BLaER1 treated with 17β-estradiol and CSF1 and Interleukin-3, amounts not matched to agents 10 nM and 100 nM (cell line): Measurements from ENCODE around the gene ITGAL.

Experiments used
- H3K27ac ChIP-seq, 11 experiments: shearing (Covaris generic); formaldehyde crosslinking; 2 replicates each; pipeline ENCODE4 v1.8.1; 2022
- H3K27me3 ChIP-seq, 11 experiments: shearing (Covaris generic); formaldehyde crosslinking; 2 replicates each; pipeline ENCODE4 v1.8.1; 2022
- H3K36me3 ChIP-seq, 11 experiments: shearing (Covaris generic); formaldehyde crosslinking; 2 replicates each; pipeline ENCODE4 v1.8.1; 2022
- H3K4me1 ChIP-seq, 10 experiments: shearing (Covaris generic); formaldehyde crosslinking; 2 replicates each; pipeline ENCODE4 v1.8.1; 2022
- H3K4me2 ChIP-seq, 11 experiments: shearing (Covaris generic); formaldehyde crosslinking; 2 replicates each; pipeline ENCODE4 v1.8.1; 2022
- H3K4me3 ChIP-seq, 10 experiments: shearing (Covaris generic); formaldehyde crosslinking; 2 replicates each; pipeline ENCODE4 v1.8.1; 2022
- H3K9ac ChIP-seq, 11 experiments: shearing (Covaris generic); formaldehyde crosslinking; 2 replicates each; pipeline ENCODE4 v1.8.1; 2022
- H3K9me3 ChIP-seq, 11 experiments: shearing (Covaris generic); formaldehyde crosslinking; replicated peaks in 1 of 11; 2 replicates each; pipeline ENCODE4 v1.8.1; 2022
- H4K20me1 ChIP-seq, 11 experiments: shearing (Covaris generic); formaldehyde crosslinking; 2 replicates each; pipeline ENCODE4 v1.8.1; 2022
- Cebpa-rat ChIP-seq, 11 experiments: shearing (Covaris generic); IDR thresholded peaks; 2 replicates each; pipeline ENCODE4 v1.8.1; 2022

ITGAL gene

DNA sequence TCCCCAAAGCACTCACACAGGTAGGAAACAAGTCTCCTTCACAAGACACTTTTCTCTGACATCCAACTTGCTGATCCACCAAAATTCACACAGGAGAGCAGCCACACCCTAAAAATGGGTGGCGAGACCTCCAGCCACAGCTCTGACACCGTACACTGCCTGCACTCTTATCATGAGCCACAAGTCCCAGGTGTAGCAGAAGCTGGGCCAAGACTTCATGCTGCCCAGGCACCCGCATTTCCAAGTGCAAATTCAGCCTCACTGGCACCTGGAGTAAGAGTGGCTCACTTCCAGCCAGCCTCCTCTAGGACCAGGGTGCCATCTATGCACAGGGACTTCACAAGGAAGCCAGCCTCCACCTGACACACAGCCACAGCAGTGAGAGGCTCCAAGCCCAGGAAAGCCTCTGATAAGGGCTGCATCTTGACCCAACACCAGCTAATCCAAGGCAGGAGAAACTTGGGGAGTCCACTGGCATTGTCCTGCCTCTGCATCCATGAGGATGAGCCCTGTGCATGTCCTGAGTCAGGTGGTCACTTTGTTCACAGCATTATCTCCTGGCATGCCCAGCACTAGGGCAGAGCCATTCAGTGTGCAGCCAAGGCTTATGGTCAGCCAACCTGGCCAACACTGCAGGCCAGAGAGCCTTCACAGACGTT lies 56.4 kb downstream of the ITGAL start:
- peaks cover 51 to 83% (median 69%) of the 10 kb centered on the region in 10 experiments for H3K4me1 ChIP-seq
- peaks cover 0 to 16% (median 0%) of the 10 kb centered on the region in 11 experiments; a peak in 5 of 22 replicates for H4K20me1 ChIP-seq
- peaks cover 33 to 46% (median 39%) of the 10 kb centered on the region in 11 experiments for H3K36me3 ChIP-seq
- H3K27ac ChIP-seq: peak overlapping the region in 9 of 11 experiments; percentile 48 to 99 (median 98); a peak in 13 of 22 replicates
- no peaks in the 10 kb centered on the region for H3K9me3 ChIP-seq
- H3K4me2 ChIP-seq: peak overlapping the region; percentile 80 to 97 (median 89); a peak in 21 of 22 replicates
- H3K27me3 ChIP-seq: no peaks in the 10 kb centered on the region
- no peak overlapping the region for H3K4me3 ChIP-seq
- TF ChIP-seq Cebpa-rat (IDR thresholded peaks at IDR 0.05): no peak
- H3K9ac ChIP-seq: peak overlapping the region in 6 of 11 experiments; percentile 62 to 99 (median 97); a peak in 6 of 22 replicates

DNA sequence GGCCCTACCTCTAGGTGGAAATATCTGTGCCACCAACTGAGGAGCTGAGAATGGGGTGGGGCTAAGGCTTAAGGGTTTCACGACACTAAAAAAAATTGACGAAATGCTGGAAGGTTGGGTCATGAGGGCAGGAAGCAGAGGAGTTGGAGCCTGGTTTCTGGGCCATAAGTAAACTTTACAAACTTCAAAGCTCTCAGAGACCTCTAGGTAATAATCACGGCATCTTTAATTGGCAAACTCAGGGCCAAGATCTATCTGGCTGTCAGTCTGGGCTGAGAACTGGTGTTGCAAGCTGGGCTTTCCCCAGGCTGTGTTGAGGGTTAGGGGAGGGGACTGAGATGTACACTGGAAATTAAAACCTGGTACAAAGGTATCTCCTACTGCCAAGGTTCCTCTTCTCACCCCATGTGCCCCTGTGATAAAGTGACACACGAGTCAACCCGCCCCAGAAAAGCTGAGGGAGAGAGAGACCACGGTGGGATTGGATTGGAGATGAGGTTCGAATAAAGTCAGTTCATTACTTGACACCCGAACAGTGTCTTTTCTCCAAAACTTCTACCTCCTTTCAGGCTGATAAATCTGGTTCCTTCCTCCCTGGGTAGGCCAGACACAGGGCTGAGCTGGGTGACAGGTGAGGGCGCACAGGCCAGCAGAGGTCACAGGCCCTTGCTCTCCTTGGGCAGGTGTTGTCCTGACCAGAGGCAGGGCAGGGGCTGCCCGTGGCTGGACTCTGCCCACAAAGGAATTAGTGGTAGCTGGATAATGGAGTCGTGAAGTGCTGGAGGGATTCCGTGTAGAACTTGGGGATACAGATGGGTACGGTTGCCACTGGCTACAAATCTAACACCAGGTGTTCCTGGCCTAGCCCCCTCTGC lies 57.9 kb downstream of the ITGAL start:
- Histone ChIP-seq H4K20me1 (peaks cover 0 to 2% (median 0%) of the 10 kb centered on the region in 11 experiments; a peak in 3 of 22 replicates), H3K9me3 (no peaks in the 10 kb centered on the region), H3K9ac (peak overlapping the region in 6 of 11 experiments; percentile 0 to 38 (median 21); a peak in 5 of 22 replicates), H3K27ac (0 out of 22 replicates have a peak overlapping the region, but pooled peaks of 1 of the 11 experiments have one; percentile 2), H3K36me3 (peaks cover 20 to 33% (median 27%) of the 10 kb centered on the region in 11 experiments), H3K4me2 (peak overlapping the region in 4 of 11 experiments; percentile 5 to 96 (median 92); a peak in 6 of 22 replicates), H3K4me1 (peaks cover 43 to 71% (median 58%) of the 10 kb centered on the region in 10 experiments), H3K27me3 (no peaks in the 10 kb centered on the region), H3K4me3 (no peak overlapping the region)
- TF ChIP-seq Cebpa-rat (IDR thresholded peaks at IDR 0.05): no peak

DNA sequence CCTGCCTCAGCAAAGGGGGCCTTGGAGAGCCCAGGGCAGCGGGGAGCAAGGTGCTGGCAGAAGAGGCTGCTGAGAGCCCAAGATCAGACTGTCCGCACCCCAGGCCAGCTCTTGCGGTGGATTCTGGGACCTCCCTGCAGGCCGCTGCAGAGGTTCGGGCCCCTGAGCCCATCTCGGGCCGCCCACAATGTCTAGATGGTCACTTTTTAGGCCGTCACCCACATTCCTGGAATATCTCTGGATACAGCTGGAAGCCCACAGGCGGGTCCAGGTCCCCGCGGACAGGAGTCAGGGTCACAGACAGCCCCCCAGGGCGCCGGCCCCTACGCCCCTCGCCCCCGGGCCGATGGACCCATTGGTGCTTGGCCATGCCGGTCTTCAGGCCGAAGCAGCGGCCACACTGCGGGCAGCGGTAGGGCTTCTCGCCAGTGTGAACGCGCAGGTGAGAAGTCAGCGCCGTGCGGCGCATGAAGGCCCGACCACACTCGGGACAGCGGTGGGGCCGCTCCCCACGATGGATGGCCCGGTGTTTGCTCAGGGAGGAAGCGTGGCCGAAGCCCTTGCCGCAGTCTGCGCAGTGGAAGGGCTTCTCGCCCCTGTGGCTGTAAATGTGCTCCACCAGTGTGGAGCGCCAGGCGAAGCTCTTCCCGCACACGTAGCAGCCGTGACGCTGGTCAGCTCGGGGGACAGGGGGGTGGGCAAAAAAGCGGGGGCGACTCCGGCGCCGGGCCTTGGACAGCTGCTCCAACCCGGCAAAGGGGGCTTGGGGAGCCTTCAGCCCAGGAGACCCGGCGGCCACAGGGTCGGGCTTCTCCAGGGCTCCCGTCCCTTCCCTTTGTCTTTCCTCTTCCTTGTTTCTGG lies 60.0 kb downstream of the ITGAL start:
- TF ChIP-seq Cebpa-rat (IDR thresholded peaks at IDR 0.05): no peak
- Histone ChIP-seq H3K9me3 (no peaks in the 10 kb centered on the region), H3K36me3 (peaks cover 20 to 30% (median 27%) of the 10 kb centered on the region in 11 experiments), H3K9ac (peak overlapping the region in 5 of 11 experiments; percentile 3 to 97 (median 20); a peak in 5 of 22 replicates), H3K27me3 (no peaks in the 10 kb centered on the region), H3K4me1 (peaks cover 51 to 81% (median 68%) of the 10 kb centered on the region in 10 experiments), H3K27ac (peak overlapping the region in 1 of 11 experiments; percentile 23; a peak in 1 of 22 replicates), H3K4me2 (peak overlapping the region in 9 of 11 experiments; percentile 83 to 96 (median 93); a peak in 11 of 22 replicates), H3K4me3 (no peak overlapping the region), H4K20me1 (no peaks in the 10 kb centered on the region)

DNA sequence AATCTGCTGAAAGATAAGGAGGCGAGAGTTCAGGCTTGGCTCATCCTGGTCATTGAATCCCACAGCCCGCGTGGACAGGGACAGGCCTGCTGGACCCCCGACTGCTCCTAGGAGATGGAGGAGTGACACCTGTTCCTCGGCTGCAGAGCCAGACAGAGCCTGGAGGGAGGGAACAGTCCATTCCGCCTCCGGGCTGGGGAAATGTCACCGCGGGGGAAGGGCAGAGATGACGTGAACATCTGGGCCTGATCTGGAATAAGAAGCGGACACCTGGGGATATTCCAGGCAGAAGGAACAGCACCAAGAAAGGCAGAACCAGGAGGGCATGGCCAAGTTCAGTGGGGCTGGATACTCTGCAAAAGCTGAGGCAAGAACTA lies 60.6 kb downstream of the ITGAL start:
- H3K4me1 ChIP-seq: peaks cover 45 to 75% (median 61%) of the 10 kb centered on the region in 10 experiments
- H3K9me3 ChIP-seq: no peaks in the 10 kb centered on the region
- no peak for TF ChIP-seq Cebpa-rat (IDR thresholded peaks at IDR 0.05)
- H4K20me1 ChIP-seq: no peaks in the 10 kb centered on the region
- H3K27ac ChIP-seq: peak overlapping the region in 1 of 11 experiments; percentile 23; a peak in 2 of 22 replicates
- H3K4me3 ChIP-seq: peak overlapping the region in 6 of 10 experiments; percentile 65 to 89 (median 77); a peak in 7 of 20 replicates
- peak overlapping the region in 6 of 11 experiments; percentile 8 to 97 (median 92); a peak in 10 of 22 replicates for H3K9ac ChIP-seq
- H3K27me3 ChIP-seq: no peaks in the 10 kb centered on the region
- H3K36me3 ChIP-seq: peaks cover 20 to 30% (median 27%) of the 10 kb centered on the region in 11 experiments
- peak overlapping the region; percentile 83 to 97 (median 93); a peak in 20 of 22 replicates for H3K4me2 ChIP-seq

DNA sequence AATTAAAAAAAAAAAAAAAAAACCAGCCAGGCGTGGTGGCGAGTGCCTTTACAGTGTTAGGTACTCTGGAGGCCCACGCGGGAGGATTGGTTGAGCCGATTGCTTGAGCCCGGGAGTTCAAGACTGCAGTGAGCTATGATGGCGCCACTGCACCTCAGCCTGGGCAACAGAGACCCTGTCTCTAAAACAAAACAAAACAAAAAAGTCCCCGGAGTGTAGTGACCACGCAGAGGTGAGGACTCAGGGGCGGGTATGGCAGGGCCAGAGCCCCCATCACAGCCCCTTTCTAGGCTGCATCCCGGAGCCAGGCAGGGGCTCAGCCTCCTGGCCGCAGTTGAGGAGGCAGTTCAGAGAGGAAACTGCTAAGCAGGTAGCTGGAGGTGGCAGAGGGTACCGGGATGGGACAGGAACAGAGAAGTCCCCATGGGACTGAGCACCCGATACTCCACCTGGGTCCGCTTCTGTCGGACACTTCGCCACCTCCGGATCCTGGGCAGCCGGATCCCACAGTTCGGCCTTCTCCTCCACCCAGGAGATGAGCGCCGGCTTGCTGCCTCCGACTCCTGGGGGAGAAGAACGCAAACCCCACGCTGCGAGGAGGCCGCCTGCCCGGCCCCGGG lies 61.3 kb downstream of the ITGAL start:
- H3K4me1 ChIP-seq: peaks cover 37 to 68% (median 55%) of the 10 kb centered on the region in 10 experiments
- H3K4me2 ChIP-seq: peak overlapping the region; percentile 83 to 97 (median 93)
- TF ChIP-seq Cebpa-rat (IDR thresholded peaks at IDR 0.05): no peak

DNA sequence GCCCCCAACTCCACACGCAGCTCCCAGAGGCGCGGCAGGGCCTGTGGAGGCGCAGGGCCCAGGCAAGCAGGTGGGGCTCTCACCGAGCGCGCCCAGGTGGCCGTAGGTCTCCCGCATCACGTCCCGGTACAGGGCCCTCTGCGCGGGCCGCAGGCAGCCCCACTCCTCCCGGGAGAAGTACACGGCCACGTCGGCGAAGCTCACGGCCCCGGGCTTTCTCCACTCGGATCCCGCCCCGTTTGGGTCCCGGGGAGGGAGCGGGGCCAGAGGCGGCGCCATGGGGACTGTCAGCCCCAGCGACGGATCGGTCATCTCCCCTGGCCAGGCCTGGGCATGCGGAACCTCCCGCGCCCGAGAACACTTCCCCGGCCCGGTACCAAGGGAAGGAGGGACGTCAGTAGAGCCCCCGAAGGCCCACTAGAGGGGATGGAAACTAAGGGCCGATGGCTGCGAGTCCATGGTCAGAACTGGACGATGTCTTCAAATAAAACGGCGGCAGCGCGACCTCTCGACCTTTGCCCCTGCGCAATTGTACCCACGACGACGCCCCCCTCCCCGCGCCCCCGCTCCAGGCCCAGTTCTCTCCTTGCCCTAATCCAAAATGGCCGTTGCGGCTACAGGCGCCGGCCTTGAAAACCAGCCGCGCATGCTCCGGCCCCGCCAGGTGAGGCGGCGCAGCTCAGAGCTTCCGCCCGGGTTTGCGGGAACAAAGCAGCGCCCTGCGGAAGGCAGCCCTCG lies 62.0 kb downstream of the ITGAL start, which contains the start of gene ZNF747:
ZNF747 (minus strand) TSS at position 491 of the 738 bp plus-strand sequence; CDS start at position 312, 179 bp downstream.
- Histone ChIP-seq H3K9me3 (no peaks in the 10 kb centered on the region), H3K27ac (peak within 1 kb of the TSS; percentile 88 to 97 (median 93)), H3K4me3 (peak within 1 kb of the TSS; percentile 65 to 89 (median 75)), H3K4me1 (peaks cover 31 to 61% (median 53%) of the 10 kb centered on the region in 10 experiments), H3K36me3 (peaks cover 20 to 34% (median 27%) of the 10 kb centered on the region in 11 experiments), H3K4me2 (peak within 1 kb of the TSS; percentile 83 to 97 (median 93)), H3K27me3 (no peaks in the 10 kb centered on the region), H4K20me1 (no peaks in the 10 kb centered on the region), H3K9ac (peak within 1 kb of the TSS; percentile 84 to 97 (median 92))
- TF ChIP-seq Cebpa-rat (IDR thresholded peaks at IDR 0.05): no peak

More for the DNA sequence above, 61.3 kb downstream of the ITGAL start:
- no peaks in the 10 kb centered on the region for H3K9me3 ChIP-seq
- peak overlapping the region; percentile 88 to 97 (median 93) for H3K27ac ChIP-seq
- H3K27me3 ChIP-seq: no peaks in the 10 kb centered on the region
- H4K20me1 ChIP-seq: no peaks in the 10 kb centered on the region
- peak overlapping the region; percentile 65 to 89 (median 75) for H3K4me3 ChIP-seq
- peaks cover 20 to 30% (median 27%) of the 10 kb centered on the region in 11 experiments for H3K36me3 ChIP-seq
- H3K9ac ChIP-seq: peak overlapping the region; percentile 84 to 97 (median 92)

DNA sequence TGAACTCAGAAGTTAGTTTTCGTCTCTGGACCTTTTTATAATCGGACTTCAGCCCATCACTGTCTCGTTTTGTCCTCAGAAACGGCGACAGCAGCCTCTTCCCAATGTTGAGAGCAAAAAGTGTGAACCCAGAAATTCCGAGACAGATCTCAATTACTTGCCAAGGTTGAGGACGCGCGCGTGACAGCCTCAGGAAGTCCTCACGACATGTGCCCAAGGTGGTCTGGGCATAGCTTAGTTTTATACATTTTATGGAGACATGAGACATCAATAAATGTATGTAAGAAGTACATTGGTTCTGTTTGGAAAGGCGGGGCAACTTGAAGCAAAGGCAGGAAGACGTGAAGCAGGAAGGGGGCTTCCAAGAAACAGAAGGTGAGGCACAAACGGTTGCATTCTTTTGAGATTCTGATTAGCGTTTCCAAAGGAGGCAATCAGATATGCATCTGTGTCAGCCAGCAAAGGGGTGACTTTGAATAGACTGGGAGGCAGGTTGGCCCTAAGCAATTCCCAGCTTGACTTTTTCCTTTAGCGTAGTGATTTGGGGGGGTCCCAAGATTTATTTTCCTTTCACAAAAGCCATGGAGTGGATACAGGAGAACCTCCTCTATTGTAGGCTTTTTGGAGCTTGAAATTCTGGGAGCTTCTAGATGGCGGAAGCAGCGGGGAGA lies 62.7 kb downstream of the ITGAL start:
- Histone ChIP-seq H3K36me3 (peaks cover 20 to 34% (median 27%) of the 10 kb centered on the region in 11 experiments), H3K4me1 (peaks cover 31 to 54% (median 47%) of the 10 kb centered on the region in 10 experiments)

More for the DNA sequence above, 62.7 kb downstream of the ITGAL start:
- no peak for TF ChIP-seq Cebpa-rat (IDR thresholded peaks at IDR 0.05)
- Histone ChIP-seq H3K27me3 (no peaks in the 10 kb centered on the region), H3K9me3 (no peaks in the 10 kb centered on the region), H3K4me2 (peak overlapping the region; percentile 83 to 97 (median 93)), H3K27ac (peak overlapping the region; percentile 88 to 97 (median 93)), H3K4me3 (peak overlapping the region; percentile 65 to 89 (median 75)), H3K9ac (peak overlapping the region; percentile 84 to 97 (median 92)), H4K20me1 (no peaks in the 10 kb centered on the region)
